ENCODE results near the gene FILIP1. TPM values are rescaled to one million over a fixed set of nuclear protein-coding genes. Genes with fewer than 3 reads are reported as not detected.

FILIP1 gene
- total RNA-seq, 1 experiment from 2014 or later: 2.9 TPM

DNA sequence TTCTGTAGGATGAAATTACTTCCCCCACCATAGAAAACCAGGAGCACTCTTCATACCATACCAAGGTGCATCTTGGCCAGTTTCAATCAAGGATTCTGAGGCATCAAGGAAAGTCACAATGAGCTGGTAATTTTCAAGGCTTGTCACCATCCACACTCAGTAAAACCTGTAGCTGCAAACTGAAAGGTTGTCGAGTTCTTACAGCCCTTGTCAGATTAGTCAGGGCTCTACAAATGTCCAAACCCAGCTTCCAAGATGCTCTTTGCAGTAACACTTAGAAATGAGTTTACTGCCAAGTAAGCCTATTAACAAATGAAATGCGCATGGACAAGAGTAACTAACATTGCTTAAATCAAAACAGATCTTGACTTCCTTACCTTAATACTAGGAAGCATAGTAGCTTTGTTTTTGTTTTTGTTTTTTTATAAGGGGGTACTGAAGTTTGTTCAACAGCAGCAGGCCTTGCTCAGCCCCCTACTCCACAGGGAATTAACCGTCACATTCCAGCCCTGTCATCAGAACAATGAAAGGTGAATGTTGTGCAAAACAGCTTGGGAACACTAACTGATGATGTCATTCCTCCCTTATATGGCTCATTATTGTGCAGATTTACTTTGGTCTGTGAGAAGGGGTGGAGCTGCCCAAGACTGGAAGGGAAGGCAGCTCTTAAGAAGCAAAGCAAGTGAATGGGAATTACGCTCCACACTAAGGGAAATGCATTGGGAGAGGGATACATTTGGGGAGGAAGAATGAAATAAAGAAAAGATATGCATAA is 159.1 kb downstream of the FILIP1 start:
- peak overlapping the region; percentile 98 for H3K27ac Mint-ChIP-seq
- ATAC-seq: peak; percentile 94
- H3K4me3 Mint-ChIP-seq: peak overlapping the region; percentile 62
- POLR2A ChIA-PET: interaction anchor here (0.6 to 1.4 kb wide), 4 partner anchors 10 to 1756 kb away, joined by 3 to 8 read pairs (median 4); partner anchors contain the start of gene TMEM30A
- H3K9me3 Mint-ChIP-seq: peaks cover 7% of the 10 kb centered on the region
- peak; percentile 96 for TF ChIP-seq PRDM15 (CRISPR knock-in tag; IDR thresholded peaks at IDR 0.05)
- peak; percentile 69 for TF ChIP-seq SP1 (CRISPR knock-in tag; conservative IDR thresholded peaks at IDR 0.05)
- TF ChIP-seq, protein P1, sequence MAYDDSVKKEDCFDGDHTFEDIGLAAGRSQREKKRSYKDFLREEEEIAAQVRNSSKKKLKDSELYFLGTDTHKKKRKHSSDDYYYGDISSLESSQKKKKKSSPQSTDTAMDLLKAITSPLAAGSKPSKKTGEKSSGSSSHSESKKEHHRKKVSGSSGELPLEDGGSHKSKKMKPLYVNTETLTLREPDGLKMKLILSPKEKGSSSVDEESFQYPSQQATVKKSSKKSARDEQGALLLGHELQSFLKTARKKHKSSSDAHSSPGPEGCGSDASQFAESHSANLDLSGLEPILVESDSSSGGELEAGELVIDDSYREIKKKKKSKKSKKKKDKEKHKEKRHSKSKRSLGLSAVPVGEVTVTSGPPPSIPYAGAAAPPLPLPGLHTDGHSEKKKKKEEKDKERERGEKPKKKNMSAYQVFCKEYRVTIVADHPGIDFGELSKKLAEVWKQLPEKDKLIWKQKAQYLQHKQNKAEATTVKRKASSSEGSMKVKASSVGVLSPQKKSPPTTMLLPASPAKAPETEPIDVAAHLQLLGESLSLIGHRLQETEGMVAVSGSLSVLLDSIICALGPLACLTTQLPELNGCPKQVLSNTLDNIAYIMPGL (CRISPR knock-in tag; IDR thresholded peaks at IDR 0.05): no peak
- TF ChIP-seq ZBTB21 (CRISPR knock-in tag; IDR thresholded peaks at IDR 0.05; ENCODE audit: borderline replicate concordance): peak; percentile 97
- TF ChIP-seq ESRRA (CRISPR knock-in tag; IDR thresholded peaks at IDR 0.05; ENCODE audit: borderline replicate concordance): no peak
- TF ChIP-seq MAX (CRISPR knock-in tag; IDR thresholded peaks at IDR 0.05): peak; percentile 34; the same call in 1 of the 2 replicates
- TF ChIP-seq ETV6 (CRISPR knock-in tag; IDR thresholded peaks at IDR 0.05): peak; percentile 85
- peak; percentile 99; the same call in 1 of the 2 replicates for TF ChIP-seq TEAD1 (CRISPR knock-in tag; IDR thresholded peaks at IDR 0.05)
- TF ChIP-seq FOXK1 (CRISPR knock-in tag; IDR thresholded peaks at IDR 0.05): peak; percentile 94; the same call in 1 of the 2 replicates
- TF ChIP-seq JUN (CRISPR knock-in tag; IDR thresholded peaks at IDR 0.05): peak; percentile 37; the same call in 1 of the 2 replicates
- 0 out of 2 replicates have a peak, but pooled peaks have one; percentile 33 for TF ChIP-seq CREM (CRISPR knock-in tag; IDR thresholded peaks at IDR 0.05)
- TF ChIP-seq TEAD4 (CRISPR knock-in tag; IDR thresholded peaks at IDR 0.05): peak; percentile 95
- TF ChIP-seq ATF3 (CRISPR knock-in tag; conservative IDR thresholded peaks at IDR 0.05): peak; percentile 75; the same call in 1 of the 2 replicates
- TF ChIP-seq, protein P2, sequence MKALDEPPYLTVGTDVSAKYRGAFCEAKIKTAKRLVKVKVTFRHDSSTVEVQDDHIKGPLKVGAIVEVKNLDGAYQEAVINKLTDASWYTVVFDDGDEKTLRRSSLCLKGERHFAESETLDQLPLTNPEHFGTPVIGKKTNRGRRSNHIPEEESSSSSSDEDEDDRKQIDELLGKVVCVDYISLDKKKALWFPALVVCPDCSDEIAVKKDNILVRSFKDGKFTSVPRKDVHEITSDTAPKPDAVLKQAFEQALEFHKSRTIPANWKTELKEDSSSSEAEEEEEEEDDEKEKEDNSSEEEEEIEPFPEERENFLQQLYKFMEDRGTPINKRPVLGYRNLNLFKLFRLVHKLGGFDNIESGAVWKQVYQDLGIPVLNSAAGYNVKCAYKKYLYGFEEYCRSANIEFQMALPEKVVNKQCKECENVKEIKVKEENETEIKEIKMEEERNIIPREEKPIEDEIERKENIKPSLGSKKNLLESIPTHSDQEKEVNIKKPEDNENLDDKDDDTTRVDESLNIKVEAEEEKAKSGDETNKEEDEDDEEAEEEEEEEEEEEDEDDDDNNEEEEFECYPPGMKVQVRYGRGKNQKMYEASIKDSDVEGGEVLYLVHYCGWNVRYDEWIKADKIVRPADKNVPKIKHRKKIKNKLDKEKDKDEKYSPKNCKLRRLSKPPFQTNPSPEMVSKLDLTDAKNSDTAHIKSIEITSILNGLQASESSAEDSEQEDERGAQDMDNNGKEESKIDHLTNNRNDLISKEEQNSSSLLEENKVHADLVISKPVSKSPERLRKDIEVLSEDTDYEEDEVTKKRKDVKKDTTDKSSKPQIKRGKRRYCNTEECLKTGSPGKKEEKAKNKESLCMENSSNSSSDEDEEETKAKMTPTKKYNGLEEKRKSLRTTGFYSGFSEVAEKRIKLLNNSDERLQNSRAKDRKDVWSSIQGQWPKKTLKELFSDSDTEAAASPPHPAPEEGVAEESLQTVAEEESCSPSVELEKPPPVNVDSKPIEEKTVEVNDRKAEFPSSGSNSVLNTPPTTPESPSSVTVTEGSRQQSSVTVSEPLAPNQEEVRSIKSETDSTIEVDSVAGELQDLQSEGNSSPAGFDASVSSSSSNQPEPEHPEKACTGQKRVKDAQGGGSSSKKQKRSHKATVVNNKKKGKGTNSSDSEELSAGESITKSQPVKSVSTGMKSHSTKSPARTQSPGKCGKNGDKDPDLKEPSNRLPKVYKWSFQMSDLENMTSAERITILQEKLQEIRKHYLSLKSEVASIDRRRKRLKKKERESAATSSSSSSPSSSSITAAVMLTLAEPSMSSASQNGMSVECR (CRISPR knock-in tag; IDR thresholded peaks at IDR 0.05; ENCODE audit: borderline replicate concordance): peak; percentile 39; the same call in 1 of the 2 replicates
- TF ChIP-seq, protein P3, sequence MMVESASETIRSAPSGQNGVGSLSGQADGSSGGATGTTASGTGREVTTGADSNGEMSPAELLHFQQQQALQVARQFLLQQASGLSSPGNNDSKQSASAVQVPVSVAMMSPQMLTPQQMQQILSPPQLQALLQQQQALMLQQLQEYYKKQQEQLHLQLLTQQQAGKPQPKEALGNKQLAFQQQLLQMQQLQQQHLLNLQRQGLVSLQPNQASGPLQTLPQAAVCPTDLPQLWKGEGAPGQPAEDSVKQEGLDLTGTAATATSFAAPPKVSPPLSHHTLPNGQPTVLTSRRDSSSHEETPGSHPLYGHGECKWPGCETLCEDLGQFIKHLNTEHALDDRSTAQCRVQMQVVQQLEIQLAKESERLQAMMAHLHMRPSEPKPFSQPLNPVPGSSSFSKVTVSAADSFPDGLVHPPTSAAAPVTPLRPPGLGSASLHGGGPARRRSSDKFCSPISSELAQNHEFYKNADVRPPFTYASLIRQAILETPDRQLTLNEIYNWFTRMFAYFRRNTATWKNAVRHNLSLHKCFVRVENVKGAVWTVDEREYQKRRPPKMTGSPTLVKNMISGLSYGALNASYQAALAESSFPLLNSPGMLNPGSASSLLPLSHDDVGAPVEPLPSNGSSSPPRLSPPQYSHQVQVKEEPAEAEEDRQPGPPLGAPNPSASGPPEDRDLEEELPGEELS (CRISPR knock-in tag; IDR thresholded peaks at IDR 0.05): peak; percentile 92
- TF ChIP-seq NFE2L1 (CRISPR knock-in tag; IDR thresholded peaks at IDR 0.05): peak; percentile 57; the same call in 1 of the 2 replicates
- no peak for TF ChIP-seq IRF2 (CRISPR knock-in tag; IDR thresholded peaks at IDR 0.05; ENCODE audit: borderline replicate concordance, low read depth)
- TF ChIP-seq SMAD4 (CRISPR knock-in tag; IDR thresholded peaks at IDR 0.05): no peak
- TF ChIP-seq MYBL2 (CRISPR knock-in tag; IDR thresholded peaks at IDR 0.05): peak; percentile 67; the same call in 1 of the 2 replicates
- peaks cover 77% of the 10 kb centered on the region for H3K4me1 Mint-ChIP-seq
- peak; percentile 55 for DNase-seq (ENCODE audit: low spot score)
- H3K27me3 Mint-ChIP-seq (ENCODE audit: low read depth): no peaks in the 10 kb centered on the region
- CTCF ChIA-PET: interaction anchor here (0.8 to 1.5 kb wide), 8 partner anchors 8 to 212 kb away, joined by 3 to 8 read pairs (median 3); no protein-coding TSS in a partner anchor
- peaks cover 2% of the 10 kb centered on the region; the same call in 1 of the 2 replicates for H3K36me3 Mint-ChIP-seq
